Astrocyte (in vitro differentiated cells and primary cell): ENCODE measurements around the gene CLEC16A. TPM values are rescaled to one million over a fixed set of nuclear protein-coding genes. Genes with fewer than 3 reads are reported as not detected.

Experiments used
- DNase-seq: peaks from one replicate; pipeline ENCODE4 v3.0.0-alpha.2; 2010; ENCODE audit warnings: low read depth
- FAIRE-seq: peaks from 2 replicates; lab custom pipeline; 2011; peaks lifted over from hg19 to GRCh38; lab: Jason Lieb, UNC
- H2AFZ ChIP-seq: 2 replicates; pipeline ENCODE4 v1.6.0; 2012; ENCODE audit warnings: low read depth, low read length, inconsistent platforms
- H3K27ac ChIP-seq: 2 replicates; pipeline ENCODE4 v1.5.1; 2011; ENCODE audit warnings: low read depth, low read length, inconsistent platforms
- H3K27me3 ChIP-seq: 2 replicates; pipeline ENCODE4 v1.6.0; 2011; ENCODE audit warnings: low read length, inconsistent platforms; ENCODE audit not compliant: insufficient read depth
- H3K36me3 ChIP-seq: 2 replicates; pipeline ENCODE4 v1.5.1; 2011; ENCODE audit warnings: low read length, inconsistent platforms; ENCODE audit not compliant: insufficient read depth
- H3K4me1 ChIP-seq: 2 replicates; pipeline ENCODE4 v1.5.1; 2011; ENCODE audit warnings: low read length, inconsistent platforms; ENCODE audit not compliant: insufficient read depth
- H3K4me2 ChIP-seq: 2 replicates; pipeline ENCODE4 v1.6.0; 2012; ENCODE audit warnings: low read length, inconsistent platforms
- H3K4me3 ChIP-seq: 2 replicates; pipeline ENCODE4 v1.5.1; 2011; ENCODE audit warnings: low read depth, mild to moderate bottlenecking, low read length, inconsistent platforms; ENCODE audit not compliant: insufficient read depth
- H3K79me2 ChIP-seq: 2 replicates; pipeline ENCODE4 v1.6.0; 2012; ENCODE audit warnings: mild to moderate bottlenecking, low read length, inconsistent platforms; ENCODE audit not compliant: insufficient read depth
- H3K9ac ChIP-seq: 2 replicates; pipeline ENCODE4 v1.6.0; 2012; ENCODE audit warnings: mild to moderate bottlenecking, low read length, inconsistent platforms
- H3K9me3 ChIP-seq: 2 replicates; pipeline ENCODE4 v1.5.1; 2012; ENCODE audit warnings: low read depth, mild to moderate bottlenecking, low read length, inconsistent platforms; ENCODE audit not compliant: insufficient read depth
- H4K20me1 ChIP-seq: 2 replicates; pipeline ENCODE4 v1.6.0; 2012; ENCODE audit warnings: low read length, inconsistent platforms; ENCODE audit not compliant: insufficient read depth
- H3K27ac Mint-ChIP-seq: one replicate; pipeline ENCODE4 v1.8.0; 2021; ENCODE audit warnings: mild to moderate bottlenecking, mixed read lengths; ENCODE audit not compliant: unreplicated experiment
- H3K27me3 Mint-ChIP-seq: one replicate; pipeline ENCODE4 v1.8.0; 2021; ENCODE audit warnings: low read depth, mixed read lengths; ENCODE audit not compliant: unreplicated experiment
- H3K36me3 Mint-ChIP-seq: one replicate; pipeline ENCODE4 v1.8.0; 2021; ENCODE audit warnings: low read depth, mixed read lengths; ENCODE audit not compliant: unreplicated experiment
- H3K4me1 Mint-ChIP-seq: one replicate; pipeline ENCODE4 v1.8.0; 2021; ENCODE audit warnings: low read depth, mixed read lengths; ENCODE audit not compliant: unreplicated experiment
- H3K4me3 Mint-ChIP-seq: one replicate; pipeline ENCODE4 v1.8.0; 2021; ENCODE audit warnings: mild to moderate bottlenecking, moderate library complexity, mixed read lengths; ENCODE audit not compliant: unreplicated experiment
- H3K9me3 Mint-ChIP-seq: one replicate; pipeline ENCODE4 v1.8.0; 2021; ENCODE audit warnings: mild to moderate bottlenecking, mixed read lengths; ENCODE audit not compliant: unreplicated experiment
- EZH2 ChIP-seq: IDR thresholded peaks from 2 replicates; pipeline ENCODE4 v1.6.1; 2012; ENCODE audit warnings: mild to moderate bottlenecking, low read length, inconsistent platforms; ENCODE audit not compliant: insufficient read depth
- total RNA-seq: library from RNA; stranded (reverse); gene quantifications from 2 replicates; pipeline ENCODE4 v1.2.1, GENCODE V29; 2021
- TF ChIP-seq, protein P1 (sequence below): IDR thresholded peaks from 2 replicates; pipeline ENCODE4 v1.5.1; 2011; ENCODE audit warnings: low read depth, mild to moderate bottlenecking, inconsistent platforms, low read length, moderate library complexity; ENCODE audit not compliant: insufficient read depth

Gene CLEC16A
- total RNA-seq, 1 donor from 2014 or later: 31.7 TPM

GRCh38 chr16:11064851-11065250, 120.5 kb downstream of the CLEC16A start:
- Histone ChIP-seq H3K4me1 (no peaks in the 10 kb centered on the region), H3K9me3 (no peaks in the 10 kb centered on the region), H3K4me3 (no peak overlapping the region), H4K20me1 (peaks cover 13% of the 10 kb centered on the region), H3K4me2 (no peak overlapping the region), H3K36me3 (peaks cover 3% of the 10 kb centered on the region), H3K9ac (no peak overlapping the region), H3K79me2 (no peaks in the 10 kb centered on the region), H3K27ac (no peak overlapping the region), H2AFZ (no peak overlapping the region), H3K27me3 (no peaks in the 10 kb centered on the region)
- H3K4me3 Mint-ChIP-seq: no peak overlapping the region
- no peak overlapping the region for H3K27ac Mint-ChIP-seq
- H3K36me3 Mint-ChIP-seq: peaks cover 34% of the 10 kb centered on the region
- H3K9me3 Mint-ChIP-seq: no peaks in the 10 kb centered on the region
- peaks cover 15% of the 10 kb centered on the region for H3K4me1 Mint-ChIP-seq
- H3K27me3 Mint-ChIP-seq: no peaks in the 10 kb centered on the region
- TF ChIP-seq, protein P1, sequence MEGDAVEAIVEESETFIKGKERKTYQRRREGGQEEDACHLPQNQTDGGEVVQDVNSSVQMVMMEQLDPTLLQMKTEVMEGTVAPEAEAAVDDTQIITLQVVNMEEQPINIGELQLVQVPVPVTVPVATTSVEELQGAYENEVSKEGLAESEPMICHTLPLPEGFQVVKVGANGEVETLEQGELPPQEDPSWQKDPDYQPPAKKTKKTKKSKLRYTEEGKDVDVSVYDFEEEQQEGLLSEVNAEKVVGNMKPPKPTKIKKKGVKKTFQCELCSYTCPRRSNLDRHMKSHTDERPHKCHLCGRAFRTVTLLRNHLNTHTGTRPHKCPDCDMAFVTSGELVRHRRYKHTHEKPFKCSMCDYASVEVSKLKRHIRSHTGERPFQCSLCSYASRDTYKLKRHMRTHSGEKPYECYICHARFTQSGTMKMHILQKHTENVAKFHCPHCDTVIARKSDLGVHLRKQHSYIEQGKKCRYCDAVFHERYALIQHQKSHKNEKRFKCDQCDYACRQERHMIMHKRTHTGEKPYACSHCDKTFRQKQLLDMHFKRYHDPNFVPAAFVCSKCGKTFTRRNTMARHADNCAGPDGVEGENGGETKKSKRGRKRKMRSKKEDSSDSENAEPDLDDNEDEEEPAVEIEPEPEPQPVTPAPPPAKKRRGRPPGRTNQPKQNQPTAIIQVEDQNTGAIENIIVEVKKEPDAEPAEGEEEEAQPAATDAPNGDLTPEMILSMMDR: no peak
- no peak for TF ChIP-seq EZH2
- no peak for FAIRE-seq
- DNase-seq: no peak

- no peaks in the 10 kb centered on the region for H3K27me3 Mint-ChIP-seq
- no peak overlapping the region for H3K27ac Mint-ChIP-seq
- H3K4me1 Mint-ChIP-seq: peaks cover 14% of the 10 kb centered on the region
- H3K4me1 ChIP-seq: no peaks in the 10 kb centered on the region
- no peak overlapping the region for H3K4me3 ChIP-seq
- no peaks in the 10 kb centered on the region for H3K9me3 Mint-ChIP-seq
- peaks cover 32% of the 10 kb centered on the region for H3K36me3 Mint-ChIP-seq
- FAIRE-seq (no peak), DNase-seq (no peak)
- peaks cover 2% of the 10 kb centered on the region for H3K36me3 ChIP-seq
- no peak overlapping the region for H3K27ac ChIP-seq
- H3K27me3 ChIP-seq: no peaks in the 10 kb centered on the region
- H3K9me3 ChIP-seq: no peaks in the 10 kb centered on the region
- no peak overlapping the region for H3K4me2 ChIP-seq
- H3K4me3 Mint-ChIP-seq: no peak overlapping the region
- H3K79me2 ChIP-seq: no peaks in the 10 kb centered on the region
- H2AFZ ChIP-seq: no peak overlapping the region
- no peak overlapping the region for H3K9ac ChIP-seq
- TF ChIP-seq, protein P1: no peak
- no peak for TF ChIP-seq EZH2
- peaks cover 13% of the 10 kb centered on the region for H4K20me1 ChIP-seq
Measured at GRCh38 chr16:11066261-11066870, 122.0 kb downstream of the CLEC16A start.

GRCh38 chr16:11067266-11067665, 122.9 kb downstream of the CLEC16A start:
- Histone ChIP-seq H2AFZ (no peak overlapping the region), H3K79me2 (no peaks in the 10 kb centered on the region), H3K9ac (no peak overlapping the region), H3K27ac (no peak overlapping the region), H3K4me3 (no peak overlapping the region), H3K4me2 (no peak overlapping the region), H3K27me3 (no peaks in the 10 kb centered on the region), H3K36me3 (no peaks in the 10 kb centered on the region), H4K20me1 (peaks cover 13% of the 10 kb centered on the region), H3K9me3 (no peaks in the 10 kb centered on the region), H3K4me1 (no peaks in the 10 kb centered on the region)
- no peak overlapping the region for H3K27ac Mint-ChIP-seq
- peaks cover 16% of the 10 kb centered on the region for H3K4me1 Mint-ChIP-seq
- H3K9me3 Mint-ChIP-seq: no peaks in the 10 kb centered on the region
- peaks cover 31% of the 10 kb centered on the region for H3K36me3 Mint-ChIP-seq
- no peak for FAIRE-seq
- DNase-seq: no peak
- no peaks in the 10 kb centered on the region for H3K27me3 Mint-ChIP-seq
- no peak overlapping the region for H3K4me3 Mint-ChIP-seq
- no peak for TF ChIP-seq EZH2
- TF ChIP-seq, protein P1: no peak
